Amniotic epithelial cell (primary cell): ENCODE measurements around the gene PPP6R2.
"Not testable (repeated sequence)": the region's sequence is repeated elsewhere in the genome, so short reads cannot be mapped to it uniquely, and the experiment has no call there.

Experiments
- DNase-seq: peaks from one replicate; pipeline ENCODE4 v3.0.0-alpha.2; 2010; ENCODE audit warnings: low read depth

The PPP6R2 gene

GRCh38 chr22:50318356-50318697, 24.8 kb upstream of the PPP6R2 start:
- no peak for DNase-seq

GRCh38 chr22:50318698-50319411, 24.3 kb upstream of the PPP6R2 start:
- DNase-seq, result no peak

GRCh38 chr22:50319503-50319951, 23.6 kb upstream of the PPP6R2 start:
- DNase-seq, result no peak

GRCh38 chr22:50320116-50320515, 23.0 kb upstream of the PPP6R2 start:
- DNase-seq, result no peak

GRCh38 chr22:50320671-50321325, 22.3 kb upstream of the PPP6R2 start:
- DNase-seq, result no peak

- DNase-seq, result not testable (repeated sequence)
Observed at GRCh38 chr22:50322382-50323104, 20.6 kb upstream of the PPP6R2 start.

- no peak for DNase-seq
Observed at GRCh38 chr22:50323900-50324299, 19.2 kb upstream of the PPP6R2 start.

- no peak for DNase-seq
Observed at GRCh38 chr22:50325444-50326224, 17.5 kb upstream of the PPP6R2 start.

GRCh38 chr22:50326225-50326955, 16.7 kb upstream of the PPP6R2 start:
- DNase-seq, result no peak

- peak; percentile 56 for DNase-seq
Observed at GRCh38 chr22:50326956-50327710, 16.0 kb upstream of the PPP6R2 start, which contains the start of gene DENND6B. Gene DENND6B (minus strand): TSS chr22:50327012. CDS start chr22:50326988, 24 bp downstream.

GRCh38 chr22:50327711-50328019, 15.5 kb upstream of the PPP6R2 start:
- DNase-seq, result no peak

- DNase-seq, result peak; percentile 71
Observed at GRCh38 chr22:50329236-50329635, 13.9 kb upstream of the PPP6R2 start.

GRCh38 chr22:50334433-50334832, 8.7 kb upstream of the PPP6R2 start:
- DNase-seq, result not testable (repeated sequence)

- no peak for DNase-seq
Observed at GRCh38 chr22:50337262-50338041, 5.7 kb upstream of the PPP6R2 start.

GRCh38 chr22:50338042-50338573, 5.0 kb upstream of the PPP6R2 start:
- no peak for DNase-seq

- peak; percentile 32 for DNase-seq
Observed at GRCh38 chr22:50338860-50339462, 4.2 kb upstream of the PPP6R2 start.

GRCh38 chr22:50339945-50340879, 2.9 kb upstream of the PPP6R2 start:
- DNase-seq, result peak; percentile 32

GRCh38 chr22:50341977-50342650, 1.0 kb upstream of the PPP6R2 start:
- peak; percentile 71 for DNase-seq
